Activated B cell treated with CpG ODN at 0.5 μM for 24 hours (primary cell): ENCODE results near the gene RRAS2. TPM values are rescaled to one million over a fixed set of nuclear protein-coding genes. Genes with fewer than 3 reads are reported as not detected.
A peak's percentile ranks its signal among the peaks of the same experiment; 100 is the strongest.

Source experiments
- ATAC-seq: fragments of 200-7000 bp; cut with Tn5 transposase; one replicate; pipeline ENCODE4 v1.10.0; 2021; ENCODE audit warnings: low read depth, mild to moderate bottlenecking, moderate library complexity
- CTCF ChIA-PET: fragments of 350-600 bp; sonication (Branson Sonifier 250); formaldehyde crosslinking; loops from one replicate; lab custom pipeline; 2021; ENCODE audit warnings: antibody characterized with exemption; lab: Charles Lee
- POLR2A ChIA-PET: fragments of 350-600 bp; sonication (Branson Sonifier 250); formaldehyde crosslinking; loops from one replicate; lab custom pipeline; 2021; ENCODE audit warnings: antibody characterized with exemption; lab: Charles Lee
- DNase-seq: peaks from one replicate; pipeline ENCODE4 v3.0.0; 2022
- H3K27ac Mint-ChIP-seq: one replicate; pipeline ENCODE4 v1.8.0; 2020; ENCODE audit warnings: mixed read lengths
- H3K27me3 Mint-ChIP-seq: one replicate; pipeline ENCODE4 v1.8.0; 2021; ENCODE audit warnings: mixed read lengths
- H3K36me3 Mint-ChIP-seq: one replicate; pipeline ENCODE4 v1.8.0; 2021; ENCODE audit warnings: low read depth, mixed read lengths
- H3K4me1 Mint-ChIP-seq: one replicate; pipeline ENCODE4 v1.8.0; 2021; ENCODE audit warnings: mixed read lengths
- H3K4me3 Mint-ChIP-seq: one replicate; pipeline ENCODE4 v1.8.0; 2020; ENCODE audit warnings: mild to moderate bottlenecking, mixed read lengths
- H3K9me3 Mint-ChIP-seq: one replicate; pipeline ENCODE4 v1.8.0; 2020; ENCODE audit warnings: mixed read lengths
- intact Hi-C: fragments of 100-400 bp; cut with micrococcal nuclease; formaldehyde crosslinking; loops from one replicate; pipeline ENCODE4 v1.15.1; 2024
- total RNA-seq: library from RNA; stranded (reverse); gene quantifications from 2 replicates; pipeline ENCODE4 v1.2.3, GENCODE V29; 2022
- TF ChIP-seq, protein P1 (sequence below): fragments of 200-600 bp; IDR thresholded peaks from one replicate; pipeline ENCODE4 v1.8.0; 2022; ENCODE audit warnings: antibody characterized with exemption, mild to moderate bottlenecking

RRAS2 gene
- total RNA-seq, 1 donor from 2014 or later, result 106 TPM

DNA sequence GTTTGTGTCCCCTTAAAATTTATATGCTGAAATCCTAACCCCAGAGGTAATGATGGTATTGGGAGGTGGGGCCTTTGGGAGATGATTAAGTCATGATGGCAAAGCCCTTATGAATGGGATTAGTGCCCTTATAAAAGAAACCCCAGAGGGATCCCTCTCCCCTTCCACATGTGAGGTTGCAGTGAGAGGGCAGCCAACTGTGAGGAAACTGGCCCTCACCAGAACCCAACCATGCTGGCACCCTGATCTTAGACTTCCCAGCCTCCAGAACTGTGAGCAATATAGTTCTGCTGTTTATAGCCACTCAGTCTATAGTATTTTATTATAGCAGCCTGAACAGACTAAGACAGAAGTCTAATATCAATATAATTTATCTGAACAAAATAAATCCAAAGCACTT lies 27.1 kb upstream of the RRAS2 start:
- ChIA-PET POLR2A (no interaction called here), CTCF (no interaction called here)
- ATAC-seq (no peak), DNase-seq (no peak)
- Mint-ChIP-seq H3K27me3 (peaks cover 3% of the 10 kb centered on the region), H3K27ac (no peak overlapping the region), H3K36me3 (no peaks in the 10 kb centered on the region), H3K9me3 (no peaks in the 10 kb centered on the region), H3K4me1 (peaks cover 7% of the 10 kb centered on the region), H3K4me3 (no peak overlapping the region)
- TF ChIP-seq, protein P1, sequence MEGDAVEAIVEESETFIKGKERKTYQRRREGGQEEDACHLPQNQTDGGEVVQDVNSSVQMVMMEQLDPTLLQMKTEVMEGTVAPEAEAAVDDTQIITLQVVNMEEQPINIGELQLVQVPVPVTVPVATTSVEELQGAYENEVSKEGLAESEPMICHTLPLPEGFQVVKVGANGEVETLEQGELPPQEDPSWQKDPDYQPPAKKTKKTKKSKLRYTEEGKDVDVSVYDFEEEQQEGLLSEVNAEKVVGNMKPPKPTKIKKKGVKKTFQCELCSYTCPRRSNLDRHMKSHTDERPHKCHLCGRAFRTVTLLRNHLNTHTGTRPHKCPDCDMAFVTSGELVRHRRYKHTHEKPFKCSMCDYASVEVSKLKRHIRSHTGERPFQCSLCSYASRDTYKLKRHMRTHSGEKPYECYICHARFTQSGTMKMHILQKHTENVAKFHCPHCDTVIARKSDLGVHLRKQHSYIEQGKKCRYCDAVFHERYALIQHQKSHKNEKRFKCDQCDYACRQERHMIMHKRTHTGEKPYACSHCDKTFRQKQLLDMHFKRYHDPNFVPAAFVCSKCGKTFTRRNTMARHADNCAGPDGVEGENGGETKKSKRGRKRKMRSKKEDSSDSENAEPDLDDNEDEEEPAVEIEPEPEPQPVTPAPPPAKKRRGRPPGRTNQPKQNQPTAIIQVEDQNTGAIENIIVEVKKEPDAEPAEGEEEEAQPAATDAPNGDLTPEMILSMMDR, result no peak
- intact Hi-C loops, result no loop called here

- Mint-ChIP-seq H3K27me3 (no peaks in the 10 kb centered on the region), H3K4me1 (peaks cover 11% of the 10 kb centered on the region), H3K36me3 (no peaks in the 10 kb centered on the region), H3K9me3 (no peaks in the 10 kb centered on the region), H3K27ac (no peak overlapping the region), H3K4me3 (no peak overlapping the region)
- DNase-seq (no peak), ATAC-seq (no peak)
- intact Hi-C loops, result no loop called here
- CTCF ChIA-PET, result interaction anchor here (1.0 kb wide), 1 partner anchor 76 kb away, joined by 3 read pairs; no protein-coding TSS in a partner anchor
- POLR2A ChIA-PET, result interaction anchor here (0.7 kb wide), 1 partner anchor 56 kb away, joined by 3 read pairs; no protein-coding TSS in a partner anchor
- TF ChIP-seq, protein P1, result no peak
Measured at GRCh38 chr11:14384338-14384737, 25.4 kb upstream of the RRAS2 start.

DNA sequence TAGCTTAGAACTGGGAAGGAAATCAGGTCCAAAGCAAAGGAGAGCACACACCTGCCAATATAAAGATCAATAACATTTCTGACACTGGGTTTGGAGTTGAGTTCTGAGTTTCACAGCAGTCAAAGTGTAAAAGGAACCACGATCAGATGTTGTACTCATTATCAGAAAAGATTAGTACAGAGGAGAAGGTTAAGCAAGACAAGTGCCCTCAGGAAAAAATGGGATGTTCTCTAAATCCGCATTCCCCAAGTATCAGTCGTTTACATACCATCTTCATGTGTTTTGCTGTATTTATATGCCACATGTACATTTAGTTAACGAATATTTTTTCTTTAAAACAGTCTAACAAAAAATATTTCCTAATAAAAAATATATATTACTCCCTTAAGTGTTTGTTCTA lies 23.0 kb upstream of the RRAS2 start:
- TF ChIP-seq, protein P1, result no peak
- ATAC-seq (no peak), DNase-seq (no peak)
- intact Hi-C loops, result loop anchor here (1.0 to 2.0 kb wide), 3 partner anchors 23 to 73 kb away; partner anchors contain the start of gene RRAS2
- peak overlapping the region; percentile 80 for H3K4me3 Mint-ChIP-seq
- ChIA-PET POLR2A (no interaction called here), CTCF (interaction anchor here (1.6 to 3.9 kb wide), 2 partner anchors 74 to 81 kb away, joined by 6 to 18 read pairs; no protein-coding TSS in a partner anchor)
- H3K36me3 Mint-ChIP-seq, result no peaks in the 10 kb centered on the region
- peak overlapping the region; percentile 69 for H3K27ac Mint-ChIP-seq
- H3K27me3 Mint-ChIP-seq, result no peaks in the 10 kb centered on the region
- no peaks in the 10 kb centered on the region for H3K9me3 Mint-ChIP-seq
- H3K4me1 Mint-ChIP-seq, result peaks cover 14% of the 10 kb centered on the region

- Mint-ChIP-seq H3K27me3 (no peaks in the 10 kb centered on the region), H3K9me3 (no peaks in the 10 kb centered on the region), H3K4me3 (peak overlapping the region; percentile 83), H3K4me1 (peaks cover 14% of the 10 kb centered on the region), H3K36me3 (no peaks in the 10 kb centered on the region), H3K27ac (peak overlapping the region; percentile 81)
- ATAC-seq (peak; percentile 96), DNase-seq (peak; percentile 64)
- intact Hi-C loops, result loop anchor here (1.0 to 2.0 kb wide), 3 partner anchors 22 to 74 kb away; partner anchors contain the start of gene RRAS2
- TF ChIP-seq, protein P1, result no peak
- POLR2A ChIA-PET, result interaction anchor here (0.7 to 1.0 kb wide), 3 partner anchors 11 to 119 kb away, joined by 3 to 7 read pairs (median 4); no protein-coding TSS in a partner anchor
- CTCF ChIA-PET, result interaction anchor here (1.6 to 3.9 kb wide), 2 partner anchors 73 to 80 kb away, joined by 6 to 18 read pairs; no protein-coding TSS in a partner anchor
Measured at GRCh38 chr11:14380947-14381561, 22.1 kb upstream of the RRAS2 start.
